GM12865 (cell line): ENCODE data around the gene CUX1.
"Not testable (repeated sequence)": the region's sequence is repeated elsewhere in the genome, so short reads cannot be mapped to it uniquely, and the experiment has no call there.

Experiments used
- DNase-seq: peaks from one replicate; pipeline ENCODE4 v3.0.0; 2010; ENCODE audit warnings: low read depth
- H3K4me3 ChIP-seq: 2 replicates; pipeline ENCODE4 v1.5.1; 2011; ENCODE audit warnings: mild to moderate bottlenecking, low read depth, low read length, control low read depth
- CTCF ChIP-seq: IDR thresholded peaks from 2 replicates; pipeline ENCODE4 v1.5.1; 2011; ENCODE audit warnings: low read length, control low read depth, low read depth, inconsistent platforms; ENCODE audit not compliant: insufficient read depth; ENCODE audit errors: missing control alignments

CUX1 gene

GRCh38 chr7:102129636-102130370, 312.4 kb downstream of the CUX1 start:
- no peak for DNase-seq
- H3K4me3 ChIP-seq, result no peak overlapping the region
- no peak for TF ChIP-seq CTCF

GRCh38 chr7:102132209-102132752, 314.9 kb downstream of the CUX1 start:
- no peak for DNase-seq
- no peak for TF ChIP-seq CTCF
- H3K4me3 ChIP-seq, result no peak overlapping the region

- no peak for TF ChIP-seq CTCF
- H3K4me3 ChIP-seq, result no peak overlapping the region
- DNase-seq, result no peak
Observed at GRCh38 chr7:102138676-102139075, 321.2 kb downstream of the CUX1 start.

GRCh38 chr7:102140952-102141370, 323.5 kb downstream of the CUX1 start:
- no peak overlapping the region for H3K4me3 ChIP-seq
- DNase-seq, result peak; percentile 58
- no peak for TF ChIP-seq CTCF

GRCh38 chr7:102142433-102142832, 325.0 kb downstream of the CUX1 start:
- H3K4me3 ChIP-seq, result not testable (repeated sequence)

GRCh38 chr7:102146122-102146521, 328.7 kb downstream of the CUX1 start:
- DNase-seq, result no peak
- no peak overlapping the region for H3K4me3 ChIP-seq
- no peak for TF ChIP-seq CTCF

More at GRCh38 chr7:102142433-102142832, 325.0 kb downstream of the CUX1 start:
- not testable (repeated sequence) for DNase-seq

GRCh38 chr7:102147008-102147407, 329.6 kb downstream of the CUX1 start:
- DNase-seq, result no peak
- no peak for TF ChIP-seq CTCF
- H3K4me3 ChIP-seq, result no peak overlapping the region
